ENCODE results near the gene EXD3.
A peak's percentile ranks its signal among the peaks of the same experiment; 100 is the strongest.
"Not testable (repeated sequence)": the region's sequence is repeated elsewhere in the genome, so short reads cannot be mapped to it uniquely, and the experiment has no call there.

The EXD3 gene

GRCh38 chr9:137390553-137391410 lies 32.2 kb downstream of the EXD3 start:
- DNase-seq: no peak

- no peak for DNase-seq
These were observed 33.6 kb downstream of the EXD3 start for GRCh38 chr9:137389428-137389746.

- no peak for DNase-seq
These were observed 34.2 kb downstream of the EXD3 start for GRCh38 chr9:137388589-137389427.

GRCh38 chr9:137387891-137388560 lies 34.9 kb downstream of the EXD3 start:
- DNase-seq: no peak

GRCh38 chr9:137387114-137387890 lies 35.7 kb downstream of the EXD3 start:
- peak; percentile 43 for DNase-seq

GRCh38 chr9:137386507-137387113 lies 36.4 kb downstream of the EXD3 start:
- DNase-seq: not testable (repeated sequence)

GRCh38 chr9:137385061-137385655 lies 37.8 kb downstream of the EXD3 start:
- DNase-seq: no peak

- no peak for DNase-seq
These were observed 38.9 kb downstream of the EXD3 start for GRCh38 chr9:137383784-137384756.

- no peak for DNase-seq
These were observed 39.7 kb downstream of the EXD3 start for GRCh38 chr9:137383081-137383783.

GRCh38 chr9:137382444-137383080 lies 40.4 kb downstream of the EXD3 start:
- no peak for DNase-seq

GRCh38 chr9:137381501-137382443 lies 41.2 kb downstream of the EXD3 start:
- DNase-seq: no peak

GRCh38 chr9:137380606-137381005 lies 42.4 kb downstream of the EXD3 start:
- DNase-seq: no peak

- no peak for DNase-seq
These were observed 42.8 kb downstream of the EXD3 start for GRCh38 chr9:137380171-137380570.

- no peak for DNase-seq
These were observed 43.2 kb downstream of the EXD3 start for GRCh38 chr9:137379761-137380161.

- not testable (repeated sequence) for DNase-seq
These were observed 44.1 kb downstream of the EXD3 start for GRCh38 chr9:137378688-137379410.

GRCh38 chr9:137376386-137376785 lies 46.6 kb downstream of the EXD3 start:
- DNase-seq: no peak

GRCh38 chr9:137375321-137376058 lies 47.5 kb downstream of the EXD3 start:
- no peak for DNase-seq

All from activated naive CD4-positive, alpha-beta T cell treated with anti-CD3 and anti-CD28 coated beads, Interleukin-2, amount 50 U/mL, for 16 hours (primary cell).